NB4 (cell line): ENCODE data around the gene CASZ1.

Source experiments
- CTCF ChIP-seq: IDR thresholded peaks from one replicate; pipeline ENCODE4 v1.5.1; 2012; ENCODE audit warnings: low read depth, low read length
- MAX ChIP-seq: IDR thresholded peaks from 2 replicates; pipeline ENCODE4 v1.6.1; 2011; ENCODE audit warnings: low read depth, low read length
- MYC ChIP-seq: IDR thresholded peaks from 2 replicates; pipeline ENCODE4 v1.6.1; 2011; ENCODE audit warnings: low read depth, low read length
- POLR2A ChIP-seq: IDR thresholded peaks from 2 replicates; pipeline ENCODE4 v1.6.1; 2011; ENCODE audit warnings: mild to moderate bottlenecking; ENCODE audit not compliant: insufficient read length; ENCODE audit errors: extremely low read depth

GRCh38 chr1:10656431-10656830, 140.0 kb downstream of the CASZ1 start:
- TF ChIP-seq CTCF, result no peak
- no peak for TF ChIP-seq POLR2A
- TF ChIP-seq MAX, result no peak
- no peak for TF ChIP-seq MYC
